ENCODE results near the gene SND1.

SND1 gene

GRCh38 chr7:127924874-127925273 is 272.9 kb downstream of the SND1 start:
- DNase-seq (ENCODE audit: low read depth in 2 of 3, low spot score in 2 of 3) = no peak

- DNase-seq (ENCODE audit: low read depth in 2 of 3, low spot score in 2 of 3) = no peak
Observed at GRCh38 chr7:127927348-127927696, 275.3 kb downstream of the SND1 start.

- DNase-seq (ENCODE audit: low read depth in 2 of 3, low spot score in 2 of 3) = no peak
Observed at GRCh38 chr7:127928222-127928621, 276.2 kb downstream of the SND1 start.

GRCh38 chr7:127928852-127929251 is 276.9 kb downstream of the SND1 start:
- no peak for DNase-seq (ENCODE audit: low read depth in 2 of 3, low spot score in 2 of 3)

- no peak for DNase-seq (ENCODE audit: low read depth in 2 of 3, low spot score in 2 of 3)
Observed at GRCh38 chr7:127930341-127931328, 278.6 kb downstream of the SND1 start.

- no peak for DNase-seq (ENCODE audit: low read depth in 2 of 3, low spot score in 2 of 3)
Observed at GRCh38 chr7:127932076-127932475, 280.1 kb downstream of the SND1 start.

- no peak for DNase-seq (ENCODE audit: low read depth in 2 of 3, low spot score in 2 of 3)
Observed at GRCh38 chr7:127932496-127932895, 280.5 kb downstream of the SND1 start.

- DNase-seq (ENCODE audit: low read depth in 2 of 3, low spot score in 2 of 3) = no peak
Observed at GRCh38 chr7:127933146-127933545, 281.2 kb downstream of the SND1 start.

- no peak for DNase-seq (ENCODE audit: low read depth in 2 of 3, low spot score in 2 of 3)
Observed at GRCh38 chr7:127934711-127935110, 282.7 kb downstream of the SND1 start.

- DNase-seq (ENCODE audit: low read depth in 2 of 3, low spot score in 2 of 3) = no peak
Observed at GRCh38 chr7:127935847-127936376, 283.9 kb downstream of the SND1 start.

- DNase-seq (ENCODE audit: low read depth in 2 of 3, low spot score in 2 of 3) = no peak
Observed at GRCh38 chr7:127937066-127937680, 285.2 kb downstream of the SND1 start.

- no peak for DNase-seq (ENCODE audit: low read depth in 2 of 3, low spot score in 2 of 3)
Observed at GRCh38 chr7:127938588-127938987, 286.6 kb downstream of the SND1 start.

GRCh38 chr7:127940381-127941160 is 288.6 kb downstream of the SND1 start:
- DNase-seq (ENCODE audit: low read depth in 2 of 3, low spot score in 2 of 3) = no peak

- no peak for DNase-seq (ENCODE audit: low read depth in 2 of 3, low spot score in 2 of 3)
Observed at GRCh38 chr7:127941476-127942210, 289.6 kb downstream of the SND1 start.

- DNase-seq (ENCODE audit: low read depth in 2 of 3, low spot score in 2 of 3) = no peak
Observed at GRCh38 chr7:127943541-127944521, 291.8 kb downstream of the SND1 start.

- no peak for DNase-seq (ENCODE audit: low read depth in 2 of 3, low spot score in 2 of 3)
Observed at GRCh38 chr7:127946111-127946510, 294.1 kb downstream of the SND1 start.

GRCh38 chr7:127946847-127947246 is 294.9 kb downstream of the SND1 start:
- no peak for DNase-seq (ENCODE audit: low read depth in 2 of 3, low spot score in 2 of 3)

GRCh38 chr7:127948312-127948711 is 296.3 kb downstream of the SND1 start:
- DNase-seq (ENCODE audit: low read depth in 2 of 3, low spot score in 2 of 3) = no peak

GRCh38 chr7:127948930-127949329 is 296.9 kb downstream of the SND1 start:
- no peak for DNase-seq (ENCODE audit: low read depth in 2 of 3, low spot score in 2 of 3)
